Stimulated activated CD4-positive, alpha-beta T cell treated with anti-CD3 and anti-CD28 coated beads, Interleukin-12 subunit alpha, Interleukin-12 subunit beta, amount 100 ng/mL, for 24 hours (primary cell): ENCODE results near the gene TMOD1.

Experiments
- DNase-seq, 2 experiments: peaks; one replicate each; pipeline ENCODE4 v3.0.0-alpha.2; 2020; ENCODE audit warnings: low read depth in 2 of 2

TMOD1 gene

GRCh38 chr9:97517331-97518089 lies 16.0 kb downstream of the TMOD1 start:
- DNase-seq: no peak

GRCh38 chr9:97518166-97518908 lies 16.9 kb downstream of the TMOD1 start:
- DNase-seq: no peak

GRCh38 chr9:97518909-97519307 lies 17.4 kb downstream of the TMOD1 start:
- no peak for DNase-seq

- no peak for DNase-seq
Measured at GRCh38 chr9:97519441-97519970, 18.0 kb downstream of the TMOD1 start.

- no peak for DNase-seq
Measured at GRCh38 chr9:97521576-97522333, 20.3 kb downstream of the TMOD1 start.

- DNase-seq: no peak
Measured at GRCh38 chr9:97524424-97524823, 23.0 kb downstream of the TMOD1 start.

- DNase-seq: no peak
Measured at GRCh38 chr9:97525451-97525850, 24.0 kb downstream of the TMOD1 start.

- DNase-seq: no peak
Measured at GRCh38 chr9:97526895-97527575, 25.6 kb downstream of the TMOD1 start.

- no peak for DNase-seq
Measured at GRCh38 chr9:97527626-97528528, 26.4 kb downstream of the TMOD1 start.

- no peak for DNase-seq
Measured at GRCh38 chr9:97528529-97529230, 27.2 kb downstream of the TMOD1 start.

- DNase-seq: no peak
Measured at GRCh38 chr9:97529363-97530076, 28.1 kb downstream of the TMOD1 start.

GRCh38 chr9:97531888-97532376 lies 30.5 kb downstream of the TMOD1 start:
- DNase-seq: no peak

- DNase-seq: no peak
Measured at GRCh38 chr9:97534185-97534584, 32.7 kb downstream of the TMOD1 start.

- no peak for DNase-seq
Measured at GRCh38 chr9:97534961-97535594, 33.6 kb downstream of the TMOD1 start.

GRCh38 chr9:97535771-97536170 lies 34.3 kb downstream of the TMOD1 start:
- DNase-seq: no peak

- DNase-seq: no peak
Measured at GRCh38 chr9:97536480-97536879, 35.0 kb downstream of the TMOD1 start.

GRCh38 chr9:97543561-97543960 lies 42.1 kb downstream of the TMOD1 start:
- no peak for DNase-seq

- DNase-seq: no peak
Measured at GRCh38 chr9:97545486-97545885, 44.0 kb downstream of the TMOD1 start.
